Hippocampal formation (tissue), 2 donors: Measurements from ENCODE around the gene PRKD1.
"Not testable (repeated sequence)": the region's sequence is repeated elsewhere in the genome, so short reads cannot be mapped to it uniquely, and the experiment has no call there.

Source experiments
- DNase-seq, 2 donors: peaks; one replicate each; lab custom pipeline; 2025; lab: John Stamatoyannopoulos, UW

PRKD1 gene

DNA sequence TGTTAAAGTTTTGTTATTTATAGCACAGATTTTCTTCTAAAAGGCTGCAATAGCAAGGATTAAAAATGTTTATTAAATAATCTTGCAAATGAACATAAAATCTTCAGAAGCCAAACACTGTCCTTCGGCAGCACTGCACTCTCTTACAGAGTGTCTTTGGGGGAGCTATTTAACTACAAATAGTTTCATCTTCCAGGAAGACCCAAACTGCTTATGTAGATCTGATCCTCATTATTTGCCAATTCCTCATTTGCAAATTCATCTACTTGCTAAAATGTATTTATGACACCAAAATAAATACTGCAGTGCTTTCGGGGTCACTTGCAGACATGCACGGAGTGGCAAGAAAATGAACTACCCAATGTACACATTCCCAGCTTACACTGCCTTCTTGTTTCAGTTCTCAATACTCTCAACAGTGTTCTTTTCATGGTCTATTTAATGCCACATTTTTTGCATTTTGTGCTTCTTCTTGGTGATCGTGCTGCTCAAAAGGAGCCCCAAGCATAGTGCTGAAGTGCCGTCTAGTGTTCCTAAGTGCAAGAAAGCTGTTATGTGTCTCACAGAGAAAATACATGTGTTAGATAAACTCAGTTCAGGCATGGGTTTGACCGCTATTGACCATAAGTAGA is 128.1 kb downstream of the PRKD1 start:
- DNase-seq = peak in 1 of 2 donors; percentile 30

DNA sequence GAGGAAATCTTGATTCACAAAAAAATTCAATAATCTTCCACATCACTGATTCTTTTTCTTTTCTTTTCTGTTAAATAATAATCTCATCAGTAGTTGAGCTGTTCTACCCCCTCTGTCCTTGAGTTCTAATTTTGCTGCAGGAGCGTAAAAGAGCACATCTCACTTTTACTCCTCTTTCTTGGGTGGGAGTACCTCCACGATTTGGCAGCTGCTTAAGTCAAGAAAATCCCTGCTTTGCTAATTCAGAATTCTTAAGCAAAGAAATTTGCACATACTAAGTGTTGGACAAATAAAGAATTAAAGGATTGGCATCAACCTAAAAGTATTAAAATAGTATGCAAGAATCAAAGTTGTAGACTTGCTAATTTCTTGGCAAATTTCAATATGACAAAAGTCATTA is 128.8 kb downstream of the PRKD1 start:
- DNase-seq = no peak

GRCh38 chr14:29798108-29798663 is 129.5 kb downstream of the PRKD1 start:
- no peak for DNase-seq

GRCh38 chr14:29796853-29797252 is 130.8 kb downstream of the PRKD1 start:
- no peak for DNase-seq

DNA sequence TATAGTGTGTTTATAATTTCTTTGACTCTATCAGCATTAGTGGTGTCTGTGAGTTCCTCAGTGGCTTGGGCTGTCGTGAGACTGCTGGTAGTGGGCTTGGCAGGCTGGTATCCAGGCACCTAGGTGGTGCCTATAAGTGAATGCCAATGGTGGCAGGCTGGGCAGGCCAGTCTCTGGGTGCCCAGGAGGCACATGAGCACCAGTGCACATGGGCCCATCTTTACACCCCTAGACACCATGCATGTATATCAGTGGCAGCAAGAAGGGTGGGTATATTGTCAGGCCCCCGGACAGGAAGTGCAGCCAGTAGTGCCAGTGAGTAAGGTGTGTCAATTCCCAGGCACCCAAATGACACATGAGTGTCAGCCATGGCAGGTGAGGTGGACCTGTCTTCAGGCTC is 138.2 kb downstream of the PRKD1 start:
- no peak for DNase-seq

GRCh38 chr14:29788093-29788492 is 139.6 kb downstream of the PRKD1 start:
- no peak for DNase-seq

GRCh38 chr14:29783556-29783955 is 144.1 kb downstream of the PRKD1 start:
- no peak for DNase-seq

- DNase-seq = no peak
Observed at GRCh38 chr14:29782041-29782440, 145.6 kb downstream of the PRKD1 start.

GRCh38 chr14:29777142-29777541 is 150.5 kb downstream of the PRKD1 start:
- not testable (repeated sequence) for DNase-seq

DNA sequence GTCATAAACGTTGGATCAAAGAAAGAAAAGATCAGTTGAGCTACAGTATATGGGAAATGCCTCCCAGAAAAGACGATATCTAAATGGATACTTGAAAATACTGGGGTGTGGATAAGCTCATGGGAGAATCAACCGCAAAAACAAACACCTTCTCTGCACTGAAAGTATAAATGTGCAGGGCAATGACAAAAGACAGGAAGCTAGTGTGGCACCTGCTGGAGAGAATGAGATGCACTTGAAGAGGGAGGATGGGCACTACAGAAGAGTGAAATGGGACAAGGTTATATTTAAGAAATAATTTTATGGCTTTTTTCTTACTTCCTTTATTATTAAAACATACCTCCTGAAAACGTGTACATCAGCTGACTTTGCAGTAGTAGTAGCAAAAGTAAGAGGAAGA is 153.7 kb downstream of the PRKD1 start:
- DNase-seq = no peak

GRCh38 chr14:29763342-29763858 is 164.2 kb downstream of the PRKD1 start:
- DNase-seq = no peak

DNA sequence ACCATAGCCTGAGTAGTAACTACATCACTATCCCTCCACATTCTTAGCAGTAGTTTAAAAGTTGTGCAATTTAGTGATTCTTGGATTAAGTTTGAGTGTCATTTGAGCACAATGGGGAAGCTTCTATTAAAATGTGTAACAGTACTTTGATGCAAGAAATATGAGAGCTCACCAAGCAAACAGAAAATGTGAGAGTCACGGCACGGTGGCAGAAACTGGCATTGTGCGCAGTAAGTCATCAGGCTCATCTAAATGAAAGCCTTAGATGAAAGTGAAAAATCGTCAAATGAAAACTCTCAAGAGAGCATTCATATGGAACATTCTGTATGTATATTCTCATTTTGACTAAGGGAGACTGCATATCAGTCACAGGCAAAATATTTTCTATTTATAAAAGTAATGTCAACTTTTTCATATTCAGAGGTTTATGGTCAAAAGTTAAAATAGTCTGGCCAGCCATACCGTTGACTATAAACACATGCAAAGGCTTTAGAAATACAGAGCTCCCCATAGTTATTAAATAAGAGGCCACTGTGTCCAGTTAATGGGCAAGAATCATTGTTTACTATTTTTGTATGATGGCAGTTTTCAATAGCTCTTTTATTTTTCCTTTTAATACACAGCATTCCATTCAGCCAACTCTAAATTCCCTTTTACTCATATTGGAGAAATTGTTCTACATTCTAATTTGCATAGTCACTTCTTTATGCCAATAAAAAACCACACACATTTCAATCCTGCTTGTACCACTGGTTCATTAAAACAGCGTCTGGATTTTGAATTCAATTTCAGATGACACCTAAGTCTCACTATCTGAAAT is 167.9 kb downstream of the PRKD1 start:
- peak in 1 of 2 donors; percentile 76 for DNase-seq

DNA sequence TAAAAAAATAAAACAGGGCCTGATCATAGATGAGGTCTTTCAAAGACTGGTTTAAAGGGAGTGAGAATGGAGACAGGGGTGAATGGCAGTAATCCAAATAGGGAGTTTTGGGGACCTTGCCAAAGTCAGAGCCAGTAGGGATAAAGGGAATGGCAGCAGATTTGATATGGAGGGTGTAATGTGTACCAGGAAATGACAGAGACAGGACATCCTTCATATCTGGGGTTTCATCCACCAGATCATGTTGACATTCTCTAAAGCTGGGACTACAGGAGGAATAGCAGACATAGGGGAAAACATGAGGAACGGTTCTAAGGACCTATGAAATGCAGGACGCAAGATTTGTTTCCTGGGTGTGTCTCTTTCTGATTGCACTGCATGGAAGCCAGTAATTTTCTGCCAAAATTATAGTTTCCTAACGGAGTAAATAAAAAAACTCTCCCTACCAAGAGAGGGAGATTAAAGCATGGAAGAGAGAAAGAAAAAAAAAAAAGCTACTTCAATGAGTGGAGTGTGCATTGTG is 169.9 kb downstream of the PRKD1 start:
- no peak for DNase-seq

GRCh38 chr14:29757188-29757680 is 170.4 kb downstream of the PRKD1 start:
- no peak for DNase-seq

DNA sequence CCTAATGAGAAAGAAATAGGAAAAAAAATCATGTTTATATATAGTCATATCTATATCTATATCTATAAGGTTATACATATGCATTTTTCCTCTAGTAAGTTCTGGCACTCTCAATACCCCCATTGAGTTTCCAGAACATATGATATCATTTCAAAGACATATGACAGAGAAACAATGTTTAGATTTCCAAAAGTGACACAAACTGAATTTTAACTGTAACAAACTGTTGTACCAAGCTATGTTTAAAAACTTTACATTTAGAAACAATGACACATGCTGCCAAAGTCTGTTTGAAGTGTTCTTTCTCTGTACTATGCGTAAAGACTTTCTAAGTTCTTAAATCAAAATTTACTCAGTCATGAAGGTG is 171.6 kb downstream of the PRKD1 start:
- DNase-seq = no peak

- no peak for DNase-seq
Observed at GRCh38 chr14:29755311-29756018, 172.2 kb downstream of the PRKD1 start.

DNA sequence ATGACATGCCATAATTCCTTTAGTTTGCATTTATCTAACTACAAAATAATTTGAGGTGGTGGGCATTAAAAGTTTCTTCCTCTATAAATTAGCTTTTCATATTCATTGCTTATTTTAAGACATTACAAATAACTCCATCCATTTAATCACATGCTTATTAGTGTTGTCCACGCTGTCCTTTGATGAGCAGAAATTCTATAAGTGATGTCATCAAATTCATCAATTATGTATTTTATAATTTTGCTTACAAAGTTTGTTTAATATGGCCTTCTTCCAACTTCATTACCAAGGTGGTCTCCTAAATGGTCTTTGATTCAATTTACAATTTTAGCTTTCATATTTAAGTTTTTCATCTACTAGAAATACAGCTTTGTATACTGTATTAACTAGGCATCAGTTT is 173.5 kb downstream of the PRKD1 start:
- no peak for DNase-seq

DNA sequence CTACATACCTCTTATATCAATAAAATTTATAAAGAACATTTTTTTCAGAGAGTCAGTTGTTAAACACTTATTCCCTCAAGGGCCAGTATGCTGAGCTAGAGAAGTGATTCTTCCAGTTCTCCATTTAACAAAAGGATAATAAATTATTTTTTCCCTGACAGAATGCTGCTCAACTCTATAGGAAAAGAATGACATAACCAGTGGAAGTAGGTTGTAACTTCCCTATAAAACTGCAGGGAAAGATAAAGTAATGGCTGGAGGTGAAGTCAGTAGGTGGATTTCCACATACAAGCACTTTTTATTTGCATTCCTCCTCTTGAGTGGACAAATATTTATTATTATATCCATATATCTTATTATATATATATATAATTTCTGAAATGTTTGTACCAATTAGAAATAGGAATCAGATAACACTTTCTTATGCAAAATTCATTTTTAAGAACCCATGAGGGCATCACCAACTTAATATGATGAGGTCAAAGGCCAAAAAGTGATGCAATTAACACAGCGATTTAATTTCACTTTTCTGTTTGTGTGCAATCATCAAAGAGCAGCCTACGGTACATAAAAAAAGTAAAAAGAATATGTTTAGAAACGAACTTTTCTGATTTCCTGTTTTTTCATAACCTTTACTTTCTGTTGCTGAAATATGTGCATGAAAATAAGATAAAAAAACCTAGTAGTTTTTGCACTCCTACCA is 175.3 kb downstream of the PRKD1 start:
- DNase-seq = no peak

DNA sequence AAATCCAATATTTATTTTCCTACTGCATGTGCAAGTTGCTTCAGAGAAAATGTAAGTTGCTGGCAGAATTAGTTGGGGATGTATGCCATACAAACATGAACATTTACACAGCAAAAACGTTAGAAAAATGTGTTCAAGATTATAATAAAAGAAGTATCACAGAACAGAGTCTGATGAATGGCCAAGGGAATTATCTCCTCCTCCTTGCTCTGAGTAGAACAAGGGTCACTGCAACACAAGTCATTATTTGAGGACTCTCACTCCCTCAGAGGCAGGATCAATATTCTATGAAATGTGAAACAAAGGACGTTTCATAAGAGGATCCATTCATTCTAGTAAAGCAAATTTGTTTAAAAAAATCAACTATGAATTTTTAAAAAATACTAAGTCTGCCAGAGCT is 177.8 kb downstream of the PRKD1 start:
- no peak for DNase-seq

GRCh38 chr14:29749327-29749726 is 178.3 kb downstream of the PRKD1 start:
- no peak for DNase-seq

- DNase-seq = no peak
Observed at GRCh38 chr14:29745863-29746262, 181.8 kb downstream of the PRKD1 start.
